Muscle layer of colon (tissue), 2 donors: ENCODE data around the gene MSANTD1.

Experiments used
- H3K27ac ChIP-seq: one replicate; pipeline ENCODE4 v1.7.0; 2013; ENCODE audit warnings: low read depth, mild to moderate bottlenecking, low read length, moderate library complexity
- H3K27me3 ChIP-seq, 2 donors: one replicate each; pipeline ENCODE4 v1.7.0; 2013; ENCODE audit warnings: low read length in 2 of 2, mild to moderate bottlenecking in 2 of 2; ENCODE audit not compliant: insufficient read depth in 2 of 2, control insufficient read depth in 1 of 2
- H3K36me3 ChIP-seq: one replicate; pipeline ENCODE4 v1.7.0; 2013; ENCODE audit warnings: mild to moderate bottlenecking, low read length; ENCODE audit not compliant: insufficient read depth
- H3K4me1 ChIP-seq: one replicate; pipeline ENCODE4 v1.7.0; 2013; ENCODE audit warnings: mild to moderate bottlenecking, low read length; ENCODE audit not compliant: insufficient read depth
- H3K4me3 ChIP-seq, 2 donors: one replicate each; pipeline ENCODE4 v1.7.0; 2013; ENCODE audit warnings: low read length in 2 of 2, low read depth in 1 of 2, mild to moderate bottlenecking in 1 of 2, moderate library complexity in 1 of 2
- H3K9ac ChIP-seq: one replicate; pipeline ENCODE4 v1.7.0; 2013; ENCODE audit warnings: low read length
- H3K9me3 ChIP-seq: one replicate; pipeline ENCODE4 v1.7.0; 2013; ENCODE audit warnings: mild to moderate bottlenecking, low read length
- donor health status: abdominal sarcoma.
- donor health status: Adenocarcinoma of cecum.

MSANTD1 gene

DNA sequence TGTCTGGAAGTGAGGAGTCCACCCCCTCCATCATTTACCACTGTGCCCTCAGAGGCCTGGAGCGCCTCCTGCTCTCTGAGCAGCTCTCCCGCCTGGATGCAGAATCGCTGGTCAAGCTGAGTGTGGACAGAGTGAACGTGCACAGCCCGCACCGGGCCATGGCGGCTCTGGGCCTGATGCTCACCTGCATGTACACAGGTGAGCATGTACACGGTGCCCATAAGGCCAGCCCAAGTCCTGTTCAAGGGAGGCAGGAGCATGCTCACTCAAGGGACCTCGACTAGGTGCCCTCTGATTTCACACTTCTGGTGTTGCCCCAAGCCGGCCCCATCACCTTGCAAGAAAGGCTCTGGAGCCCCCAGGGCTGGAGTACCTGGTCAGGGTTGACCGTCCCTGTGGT, 13.4 kb upstream of the MSANTD1 start:
- Histone ChIP-seq H3K9ac (no peak overlapping the region), H3K36me3 (peaks cover 70% of the 10 kb centered on the region), H3K27ac (no peak overlapping the region), H3K4me3 (no peak overlapping the region), H3K27me3 (no peaks in the 10 kb centered on the region), H3K4me1 (peaks cover 1% of the 10 kb centered on the region), H3K9me3 (no peaks in the 10 kb centered on the region)

DNA sequence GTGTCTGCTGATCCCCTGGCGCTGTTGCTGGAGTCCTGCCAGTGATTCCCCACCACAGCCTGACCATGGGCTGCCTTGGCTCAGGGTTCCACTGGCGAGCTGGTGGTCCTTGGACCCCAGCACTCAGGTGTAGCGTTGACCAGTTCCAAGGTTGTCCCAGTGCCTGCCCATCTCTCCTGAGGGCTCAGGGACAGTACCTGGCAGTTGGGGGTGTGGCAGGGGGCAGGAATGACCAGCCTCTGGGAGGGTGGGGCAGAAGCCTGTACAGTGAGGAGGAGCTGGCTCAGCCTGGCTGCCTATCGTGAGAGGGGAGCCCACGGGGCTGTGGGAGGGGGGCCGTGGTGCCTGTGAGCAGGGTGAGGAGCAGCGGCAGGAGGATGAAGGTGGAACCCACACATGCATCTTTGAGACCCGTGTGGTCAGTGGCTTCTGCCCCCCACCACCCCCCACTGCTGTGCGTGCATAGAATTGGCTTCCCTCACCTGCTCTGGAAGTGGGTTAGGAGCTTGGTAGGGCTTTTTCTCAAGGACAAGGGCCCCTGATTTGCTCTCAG, 12.6 kb upstream of the MSANTD1 start:
- Histone ChIP-seq H3K36me3 (peaks cover 62% of the 10 kb centered on the region), H3K27ac (no peak overlapping the region), H3K9ac (no peak overlapping the region), H3K27me3 (no peaks in the 10 kb centered on the region), H3K9me3 (no peaks in the 10 kb centered on the region), H3K4me3 (no peak overlapping the region), H3K4me1 (peaks cover 9% of the 10 kb centered on the region)

DNA sequence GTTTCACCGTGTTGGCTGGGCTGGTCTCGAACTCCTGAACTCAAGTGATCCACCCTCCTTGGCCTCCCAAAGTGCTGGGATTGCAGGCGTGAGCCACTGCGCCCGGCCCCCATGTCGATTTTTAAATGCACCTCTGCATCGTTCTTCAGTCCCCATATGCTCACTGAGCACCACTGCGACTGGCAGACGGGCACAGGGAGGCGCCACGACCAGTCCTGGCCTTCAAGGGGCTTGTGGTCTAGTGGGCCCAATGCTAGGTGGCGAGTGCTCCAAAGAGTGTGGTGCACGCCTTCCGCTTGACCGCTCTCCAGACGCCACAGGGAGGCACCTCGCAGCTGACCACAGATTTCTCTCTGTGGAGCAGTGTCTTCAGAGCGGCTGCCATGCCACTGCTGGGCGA, 11.7 kb upstream of the MSANTD1 start:
- no peak overlapping the region for H3K9ac ChIP-seq
- no peak overlapping the region for H3K27ac ChIP-seq
- H3K4me3 ChIP-seq, result no peak overlapping the region
- H3K4me1 ChIP-seq, result peaks cover 18% of the 10 kb centered on the region
- H3K36me3 ChIP-seq, result peaks cover 53% of the 10 kb centered on the region
- H3K27me3 ChIP-seq, result no peaks in the 10 kb centered on the region
- H3K9me3 ChIP-seq, result no peaks in the 10 kb centered on the region

DNA sequence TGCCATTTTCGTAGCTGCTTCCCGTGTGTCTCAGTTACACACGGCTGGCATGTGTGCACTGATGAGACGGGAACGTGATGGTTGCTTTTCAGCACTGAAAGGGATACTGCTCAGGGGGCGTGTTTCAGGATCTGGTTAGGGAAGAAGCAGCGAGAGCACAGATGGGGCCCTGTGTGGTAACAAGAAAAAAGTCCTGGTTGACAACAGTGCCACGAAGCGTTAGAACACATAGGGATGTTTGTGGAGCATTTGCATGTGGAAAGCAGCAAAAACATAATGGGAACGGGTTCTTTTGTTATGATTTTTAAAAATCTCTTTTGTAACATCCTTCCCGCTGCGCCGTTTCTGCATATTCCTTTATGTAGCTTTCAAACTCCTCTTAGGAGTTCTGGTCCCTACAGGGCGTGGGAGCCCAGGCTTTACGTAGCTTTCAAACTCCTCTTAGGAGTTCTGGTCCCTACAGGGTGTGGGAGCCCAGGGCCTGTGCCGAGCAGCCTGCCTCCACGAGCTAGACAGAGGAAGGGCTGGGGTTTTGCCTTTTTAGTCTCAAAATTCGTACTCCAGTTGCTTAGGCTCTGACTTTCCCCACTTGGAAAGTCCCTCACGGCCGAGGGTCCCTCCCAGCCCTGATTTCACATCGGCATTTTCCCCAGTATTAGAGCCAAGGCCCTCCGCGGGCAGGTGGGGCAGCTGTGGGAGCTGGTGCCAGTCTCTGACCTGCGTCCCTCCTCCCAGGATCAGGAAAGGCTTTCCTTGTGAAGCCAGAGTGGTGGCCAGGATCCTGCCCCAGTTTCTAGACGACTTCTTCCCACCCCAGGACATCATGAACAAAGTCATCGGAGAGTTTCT, 11.0 kb upstream of the MSANTD1 start:
- no peak overlapping the region for H3K9ac ChIP-seq
- H3K4me1 ChIP-seq, result peaks cover 22% of the 10 kb centered on the region
- H3K36me3 ChIP-seq, result peaks cover 47% of the 10 kb centered on the region
- no peaks in the 10 kb centered on the region for H3K27me3 ChIP-seq
- H3K27ac ChIP-seq, result no peak overlapping the region
- H3K4me3 ChIP-seq, result no peak overlapping the region
- no peaks in the 10 kb centered on the region for H3K9me3 ChIP-seq

DNA sequence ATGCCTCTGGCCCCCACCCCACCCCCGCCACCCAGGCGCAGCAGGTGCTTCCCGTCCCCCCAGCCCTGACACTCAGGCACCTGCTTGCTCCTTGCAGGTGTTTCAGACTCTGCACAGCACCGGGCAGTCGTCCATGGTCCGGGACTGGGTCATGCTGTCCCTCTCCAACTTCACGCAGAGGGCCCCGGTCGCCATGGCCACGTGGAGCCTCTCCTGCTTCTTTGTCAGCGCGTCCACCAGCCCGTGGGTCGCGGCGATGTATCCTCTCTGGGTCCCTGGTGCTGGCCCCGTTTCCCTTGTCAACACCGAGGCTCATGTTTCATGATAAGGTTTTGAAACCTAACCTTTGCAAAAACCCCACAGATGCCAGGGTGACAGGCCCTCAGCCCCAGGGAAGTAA, 10.2 kb upstream of the MSANTD1 start:
- no peaks in the 10 kb centered on the region for H3K27me3 ChIP-seq
- H3K9ac ChIP-seq, result no peak overlapping the region
- H3K27ac ChIP-seq, result no peak overlapping the region
- H3K4me3 ChIP-seq, result no peak overlapping the region
- no peaks in the 10 kb centered on the region for H3K9me3 ChIP-seq
- peaks cover 39% of the 10 kb centered on the region for H3K36me3 ChIP-seq
- H3K4me1 ChIP-seq, result peaks cover 22% of the 10 kb centered on the region

DNA sequence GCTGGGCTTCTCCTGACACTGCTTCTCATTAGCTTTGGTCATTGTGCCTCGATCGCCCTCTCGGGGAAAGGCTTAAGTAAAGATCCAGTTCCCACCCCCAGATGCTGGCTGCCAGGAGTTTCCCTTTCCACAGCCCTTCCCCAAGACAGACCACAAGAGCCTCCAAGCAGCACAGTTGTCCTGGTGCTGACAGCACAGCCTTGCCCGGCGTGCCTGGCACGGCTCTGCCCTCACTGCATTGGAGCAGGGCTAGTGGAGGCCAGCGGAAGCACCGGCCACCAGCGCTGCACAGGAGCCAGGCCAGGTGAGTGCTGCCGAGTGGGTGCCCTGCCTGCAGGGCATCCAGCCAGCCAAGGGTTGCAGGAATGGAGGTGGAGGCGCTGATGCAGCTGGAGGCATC, 9.7 kb upstream of the MSANTD1 start:
- Histone ChIP-seq H3K4me3 (no peak overlapping the region), H3K36me3 (peaks cover 35% of the 10 kb centered on the region), H3K27ac (no peak overlapping the region), H3K27me3 (no peaks in the 10 kb centered on the region), H3K9ac (no peak overlapping the region), H3K4me1 (peaks cover 22% of the 10 kb centered on the region), H3K9me3 (no peaks in the 10 kb centered on the region)

DNA sequence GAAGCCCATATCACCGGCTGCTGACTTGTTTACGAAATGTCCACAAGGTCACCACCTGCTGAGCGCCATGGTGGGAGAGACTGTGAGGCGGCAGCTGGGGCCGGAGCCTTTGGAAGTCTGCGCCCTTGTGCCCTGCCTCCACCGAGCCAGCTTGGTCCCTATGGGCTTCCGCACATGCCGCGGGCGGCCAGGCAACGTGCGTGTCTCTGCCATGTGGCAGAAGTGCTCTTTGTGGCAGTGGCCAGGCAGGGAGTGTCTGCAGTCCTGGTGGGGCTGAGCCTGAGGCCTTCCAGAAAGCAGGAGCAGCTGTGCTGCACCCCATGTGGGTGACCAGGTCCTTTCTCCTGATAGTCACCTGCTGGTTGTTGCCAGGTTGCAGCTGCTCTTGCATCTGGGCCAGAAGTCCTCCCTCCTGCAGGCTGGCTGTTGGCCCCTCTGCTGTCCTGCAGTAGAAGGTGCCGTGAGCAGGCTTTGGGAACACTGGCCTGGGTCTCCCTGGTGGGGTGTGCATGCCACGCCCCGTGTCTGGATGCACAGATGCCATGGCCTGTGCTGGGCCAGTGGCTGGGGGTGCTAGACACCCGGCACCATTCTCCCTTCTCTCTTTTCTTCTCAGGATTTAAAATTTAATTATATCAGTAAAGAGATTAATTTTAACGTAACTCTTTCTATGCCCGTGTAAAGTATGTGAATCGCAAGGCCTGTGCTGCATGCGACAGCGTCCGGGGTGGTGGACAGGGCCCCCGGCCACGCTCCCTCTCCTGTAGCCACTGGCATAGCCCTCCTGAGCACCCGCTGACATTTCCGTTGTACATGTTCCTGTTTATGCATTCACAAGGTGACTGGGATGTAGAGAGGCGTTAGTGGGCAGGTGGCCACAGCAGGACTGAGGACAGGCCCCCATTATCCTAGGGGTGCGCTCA, 8.7 kb upstream of the MSANTD1 start:
- H3K9me3 ChIP-seq, result no peaks in the 10 kb centered on the region
- H3K27ac ChIP-seq, result no peak overlapping the region
- peaks cover 32% of the 10 kb centered on the region for H3K36me3 ChIP-seq

DNA sequence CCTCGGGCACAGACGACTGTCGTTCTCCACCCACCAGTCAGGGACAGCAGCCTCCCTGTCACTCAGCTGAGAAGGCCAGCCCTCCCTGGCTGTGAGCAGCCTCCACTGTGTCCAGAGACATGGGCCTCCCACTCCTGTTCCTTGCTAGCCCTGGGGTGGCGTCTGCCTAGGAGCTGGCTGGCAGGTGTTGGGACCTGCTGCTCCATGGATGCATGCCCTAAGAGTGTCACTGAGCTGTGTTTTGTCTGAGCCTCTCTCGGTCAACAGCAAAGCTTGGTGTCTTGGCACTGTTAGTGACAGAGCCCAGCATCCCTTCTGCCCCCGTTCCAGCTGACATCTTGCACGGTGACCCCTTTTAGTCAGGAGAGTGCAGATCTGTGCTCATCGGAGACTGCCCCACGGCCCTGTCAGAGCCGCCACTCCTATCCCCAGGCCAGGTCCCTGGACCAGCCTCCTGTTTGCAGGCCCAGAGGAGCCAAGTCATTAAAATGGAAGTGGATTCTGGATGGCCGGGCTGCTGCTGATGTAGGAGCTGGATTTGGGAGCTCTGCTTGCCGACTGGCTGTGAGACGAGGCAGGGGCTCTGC, 7.9 kb upstream of the MSANTD1 start:
- Histone ChIP-seq H3K4me1 (peaks cover 22% of the 10 kb centered on the region), H3K36me3 (peaks cover 25% of the 10 kb centered on the region)

More for the DNA sequence above, 8.7 kb upstream of the MSANTD1 start:
- Histone ChIP-seq H3K27me3 (no peaks in the 10 kb centered on the region), H3K9ac (no peak overlapping the region), H3K4me1 (peaks cover 22% of the 10 kb centered on the region), H3K4me3 (no peak overlapping the region)

DNA sequence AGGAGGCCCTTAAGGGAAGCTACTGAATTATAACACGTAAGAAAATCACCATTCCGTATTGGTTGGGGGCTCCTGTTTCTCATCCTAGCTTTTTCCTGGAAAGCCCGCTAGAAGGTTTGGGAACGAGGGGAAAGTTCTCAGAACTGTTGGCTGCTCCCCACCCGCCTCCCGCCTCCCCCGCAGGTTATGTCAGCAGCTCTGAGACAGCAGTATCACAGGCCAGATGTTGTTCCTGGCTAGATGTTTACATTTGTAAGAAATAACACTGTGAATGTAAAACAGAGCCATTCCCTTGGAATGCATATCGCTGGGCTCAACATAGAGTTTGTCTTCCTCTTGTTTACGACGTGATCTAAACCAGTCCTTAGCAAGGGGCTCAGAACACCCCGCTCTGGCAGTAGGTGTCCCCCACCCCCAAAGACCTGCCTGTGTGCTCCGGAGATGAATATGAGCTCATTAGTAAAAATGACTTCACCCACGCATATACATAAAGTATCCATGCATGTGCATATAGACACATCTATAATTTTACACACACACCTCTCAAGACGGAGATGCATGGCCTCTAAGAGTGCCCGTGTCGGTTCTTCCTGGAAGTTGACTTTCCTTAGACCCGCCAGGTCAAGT, 6.9 kb upstream of the MSANTD1 start:
- no peaks in the 10 kb centered on the region for H3K9me3 ChIP-seq
- H3K4me1 ChIP-seq, result peaks cover 22% of the 10 kb centered on the region
- peak overlapping the region; percentile 79 for H3K27ac ChIP-seq
- no peaks in the 10 kb centered on the region for H3K27me3 ChIP-seq
- H3K9ac ChIP-seq, result no peak overlapping the region
- peaks cover 17% of the 10 kb centered on the region for H3K36me3 ChIP-seq
- no peak overlapping the region for H3K4me3 ChIP-seq

More for the DNA sequence above, 7.9 kb upstream of the MSANTD1 start:
- no peaks in the 10 kb centered on the region for H3K9me3 ChIP-seq
- no peak overlapping the region for H3K4me3 ChIP-seq
- H3K9ac ChIP-seq, result no peak overlapping the region
- no peaks in the 10 kb centered on the region for H3K27me3 ChIP-seq
- H3K27ac ChIP-seq, result peak overlapping the region; percentile 79

DNA sequence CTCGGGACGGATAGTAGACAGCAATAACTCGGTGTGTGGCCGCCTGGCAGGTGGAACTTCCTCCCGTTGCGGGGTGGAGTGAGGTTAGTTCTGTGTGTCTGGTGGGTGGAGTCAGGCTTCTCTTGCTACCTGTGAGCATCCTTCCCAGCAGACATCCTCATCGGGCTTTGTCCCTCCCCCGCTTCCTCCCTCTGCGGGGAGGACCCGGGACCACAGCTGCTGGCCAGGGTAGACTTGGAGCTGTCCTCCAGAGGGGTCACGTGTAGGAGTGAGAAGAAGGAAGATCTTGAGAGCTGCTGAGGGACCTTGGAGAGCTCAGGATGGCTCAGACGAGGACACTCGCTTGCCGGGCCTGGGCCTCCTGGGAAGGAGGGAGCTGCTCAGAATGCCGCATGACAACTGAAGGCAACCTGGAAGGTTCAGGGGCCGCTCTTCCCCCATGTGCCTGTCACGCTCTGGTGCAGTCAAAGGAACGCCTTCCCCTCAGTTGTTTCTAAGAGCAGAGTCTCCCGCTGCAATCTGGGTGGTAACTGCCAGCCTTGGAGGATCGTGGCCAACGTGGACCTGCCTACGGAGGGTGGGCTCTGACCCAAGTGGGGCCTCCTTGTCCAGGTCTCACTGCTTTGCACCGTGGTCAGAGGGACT, 5.7 kb upstream of the MSANTD1 start:
- no peak overlapping the region for H3K27ac ChIP-seq

More for the DNA sequence above, 5.7 kb upstream of the MSANTD1 start:
- H3K9me3 ChIP-seq, result no peaks in the 10 kb centered on the region
- H3K4me1 ChIP-seq, result peaks cover 22% of the 10 kb centered on the region
- H3K9ac ChIP-seq, result no peak overlapping the region
- H3K36me3 ChIP-seq, result peaks cover 15% of the 10 kb centered on the region
- H3K4me3 ChIP-seq, result no peak overlapping the region
- H3K27me3 ChIP-seq, result no peaks in the 10 kb centered on the region
